Vagina (tissue), 2 donors: ENCODE results near the gene OVOL2.

Experiments used
- POLR2AphosphoS5 ChIP-seq, 2 donors: sonication (generic); formaldehyde crosslinking; IDR thresholded peaks; one replicate each; pipeline ENCODE4 v1.9.0; 2017; ENCODE audit warnings: antibody characterized with exemption in 2 of 2, mild to moderate bottlenecking in 2 of 2, low read depth in 1 of 2; ENCODE audit not compliant: insufficient read depth in 1 of 2
- TF ChIP-seq, protein P1 (sequence below), 3 experiments: fragments of 450-650 bp in 2 of 3; fragments of 200-600 bp in 1 of 3; sonication (generic) in 1 of 3; IDR thresholded peaks; one replicate each; pipeline ENCODE4 v1.5.1; 2017 to 2019; ENCODE audit warnings: antibody characterized with exemption in 3 of 3, mild to moderate bottlenecking in 2 of 3, moderate library complexity in 2 of 3

DNA sequence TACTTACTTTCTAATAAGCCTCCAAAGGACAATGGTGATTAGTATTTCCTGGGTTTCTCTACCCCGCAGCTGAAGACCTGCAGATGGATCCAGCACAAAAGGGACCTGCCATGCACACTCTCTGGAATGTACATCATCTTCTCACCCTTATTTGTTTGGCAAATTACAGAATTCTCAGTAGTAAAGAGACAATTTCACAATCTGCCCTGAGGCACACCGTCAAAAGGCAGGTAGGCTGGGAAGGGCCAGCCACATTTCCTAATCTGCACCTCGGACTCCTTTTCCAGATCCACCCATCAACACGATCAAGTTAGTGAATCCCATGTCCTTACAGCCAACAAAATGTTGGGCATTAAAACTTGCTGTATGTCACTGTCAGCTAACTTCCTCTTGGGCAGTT is 4.9 kb downstream of the OVOL2 start:
- no peak for TF ChIP-seq POLR2AphosphoS5 (IDR thresholded peaks at IDR 0.05; ENCODE audit: insufficient read depth in 1 of 2, low read depth in 1 of 2)
- TF ChIP-seq, protein P1, sequence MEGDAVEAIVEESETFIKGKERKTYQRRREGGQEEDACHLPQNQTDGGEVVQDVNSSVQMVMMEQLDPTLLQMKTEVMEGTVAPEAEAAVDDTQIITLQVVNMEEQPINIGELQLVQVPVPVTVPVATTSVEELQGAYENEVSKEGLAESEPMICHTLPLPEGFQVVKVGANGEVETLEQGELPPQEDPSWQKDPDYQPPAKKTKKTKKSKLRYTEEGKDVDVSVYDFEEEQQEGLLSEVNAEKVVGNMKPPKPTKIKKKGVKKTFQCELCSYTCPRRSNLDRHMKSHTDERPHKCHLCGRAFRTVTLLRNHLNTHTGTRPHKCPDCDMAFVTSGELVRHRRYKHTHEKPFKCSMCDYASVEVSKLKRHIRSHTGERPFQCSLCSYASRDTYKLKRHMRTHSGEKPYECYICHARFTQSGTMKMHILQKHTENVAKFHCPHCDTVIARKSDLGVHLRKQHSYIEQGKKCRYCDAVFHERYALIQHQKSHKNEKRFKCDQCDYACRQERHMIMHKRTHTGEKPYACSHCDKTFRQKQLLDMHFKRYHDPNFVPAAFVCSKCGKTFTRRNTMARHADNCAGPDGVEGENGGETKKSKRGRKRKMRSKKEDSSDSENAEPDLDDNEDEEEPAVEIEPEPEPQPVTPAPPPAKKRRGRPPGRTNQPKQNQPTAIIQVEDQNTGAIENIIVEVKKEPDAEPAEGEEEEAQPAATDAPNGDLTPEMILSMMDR (IDR thresholded peaks at IDR 0.05), result no peak
